GM19463 (cell line): ENCODE results near the gene CD248.
"Not testable (repeated sequence)": the region's sequence is repeated elsewhere in the genome, so short reads cannot be mapped to it uniquely, and the experiment has no call there.

Experiments used
- ATAC-seq: cut with Tn5 transposase; IDR thresholded peaks from one replicate; pipeline ENCODE4 v1.9.1; 2021; ENCODE audit warnings: mild to moderate bottlenecking, moderate library complexity; ENCODE audit not compliant: unreplicated experiment

The CD248 gene, protein sequence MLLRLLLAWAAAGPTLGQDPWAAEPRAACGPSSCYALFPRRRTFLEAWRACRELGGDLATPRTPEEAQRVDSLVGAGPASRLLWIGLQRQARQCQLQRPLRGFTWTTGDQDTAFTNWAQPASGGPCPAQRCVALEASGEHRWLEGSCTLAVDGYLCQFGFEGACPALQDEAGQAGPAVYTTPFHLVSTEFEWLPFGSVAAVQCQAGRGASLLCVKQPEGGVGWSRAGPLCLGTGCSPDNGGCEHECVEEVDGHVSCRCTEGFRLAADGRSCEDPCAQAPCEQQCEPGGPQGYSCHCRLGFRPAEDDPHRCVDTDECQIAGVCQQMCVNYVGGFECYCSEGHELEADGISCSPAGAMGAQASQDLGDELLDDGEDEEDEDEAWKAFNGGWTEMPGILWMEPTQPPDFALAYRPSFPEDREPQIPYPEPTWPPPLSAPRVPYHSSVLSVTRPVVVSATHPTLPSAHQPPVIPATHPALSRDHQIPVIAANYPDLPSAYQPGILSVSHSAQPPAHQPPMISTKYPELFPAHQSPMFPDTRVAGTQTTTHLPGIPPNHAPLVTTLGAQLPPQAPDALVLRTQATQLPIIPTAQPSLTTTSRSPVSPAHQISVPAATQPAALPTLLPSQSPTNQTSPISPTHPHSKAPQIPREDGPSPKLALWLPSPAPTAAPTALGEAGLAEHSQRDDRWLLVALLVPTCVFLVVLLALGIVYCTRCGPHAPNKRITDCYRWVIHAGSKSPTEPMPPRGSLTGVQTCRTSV

DNA sequence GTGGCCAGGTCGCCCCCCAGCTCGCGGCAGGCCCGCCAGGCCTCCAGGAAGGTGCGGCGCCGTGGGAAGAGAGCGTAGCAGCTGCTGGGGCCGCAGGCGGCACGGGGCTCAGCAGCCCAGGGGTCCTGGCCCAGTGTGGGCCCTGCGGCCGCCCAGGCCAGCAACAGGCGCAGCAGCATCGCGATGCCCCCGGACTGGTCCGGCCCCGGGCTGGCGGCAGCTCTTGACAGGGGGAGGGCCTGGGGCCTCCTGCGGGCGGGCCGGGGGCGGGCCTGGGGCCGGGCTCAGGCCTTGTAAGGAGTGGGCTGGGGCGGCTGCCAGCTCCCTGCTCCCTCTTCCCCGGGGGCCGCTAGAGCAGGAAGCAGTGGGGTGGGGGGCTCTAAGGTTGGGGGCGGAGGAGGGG lies at the start of gene CD248:
TSS of gene CD248 (minus strand) at position 196 of the 403 bp plus-strand sequence. CDS start at position 179, 17 bp downstream.
- no peak for ATAC-seq

DNA sequence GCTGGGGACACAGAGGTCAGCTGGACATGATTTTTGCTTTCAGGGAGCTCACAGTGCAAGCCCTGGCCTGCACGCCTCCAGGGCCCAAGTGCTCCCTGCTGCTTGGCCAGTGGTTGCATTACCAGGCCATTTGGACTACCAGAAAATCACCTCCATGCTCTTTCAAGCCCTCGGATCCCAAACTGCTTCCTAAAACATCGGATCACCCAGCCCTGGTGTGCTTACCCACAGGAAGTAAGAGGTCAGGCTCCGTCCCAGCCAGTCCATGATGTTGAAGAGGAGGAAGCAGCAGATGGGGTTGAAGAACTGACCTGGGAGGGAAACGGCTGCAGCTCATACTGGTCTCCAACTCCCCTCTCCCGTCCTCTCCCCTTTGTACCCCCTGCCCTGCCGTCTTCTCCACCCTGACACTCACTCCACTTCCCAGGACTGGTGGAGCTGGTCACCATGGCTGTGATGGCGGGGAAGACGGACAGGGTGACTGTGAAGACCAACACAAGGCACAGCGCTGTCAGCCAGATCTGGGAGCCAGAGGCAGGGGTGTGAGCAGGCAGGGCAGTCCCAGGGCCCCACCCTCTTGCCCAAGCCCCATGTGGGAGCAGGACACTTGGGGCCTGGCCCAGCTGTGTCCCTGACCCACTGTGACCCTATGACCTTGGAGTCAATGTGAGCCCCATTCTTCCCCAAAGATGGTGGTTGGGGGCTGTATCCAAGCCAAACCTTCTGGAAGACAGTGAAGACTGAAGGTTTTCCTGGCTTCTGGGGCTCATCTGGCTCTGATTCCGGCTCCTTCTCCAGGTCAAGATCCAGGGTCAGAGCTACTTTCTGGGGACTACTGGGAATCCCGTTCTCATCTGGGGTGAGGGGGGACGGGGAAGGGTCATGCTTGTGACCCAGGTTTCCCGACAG lies 49.1 kb upstream of the CD248 start:
- no peak for ATAC-seq

GRCh38 chr11:66365166-66365565 lies 48.3 kb upstream of the CD248 start:
- ATAC-seq, result no peak

DNA sequence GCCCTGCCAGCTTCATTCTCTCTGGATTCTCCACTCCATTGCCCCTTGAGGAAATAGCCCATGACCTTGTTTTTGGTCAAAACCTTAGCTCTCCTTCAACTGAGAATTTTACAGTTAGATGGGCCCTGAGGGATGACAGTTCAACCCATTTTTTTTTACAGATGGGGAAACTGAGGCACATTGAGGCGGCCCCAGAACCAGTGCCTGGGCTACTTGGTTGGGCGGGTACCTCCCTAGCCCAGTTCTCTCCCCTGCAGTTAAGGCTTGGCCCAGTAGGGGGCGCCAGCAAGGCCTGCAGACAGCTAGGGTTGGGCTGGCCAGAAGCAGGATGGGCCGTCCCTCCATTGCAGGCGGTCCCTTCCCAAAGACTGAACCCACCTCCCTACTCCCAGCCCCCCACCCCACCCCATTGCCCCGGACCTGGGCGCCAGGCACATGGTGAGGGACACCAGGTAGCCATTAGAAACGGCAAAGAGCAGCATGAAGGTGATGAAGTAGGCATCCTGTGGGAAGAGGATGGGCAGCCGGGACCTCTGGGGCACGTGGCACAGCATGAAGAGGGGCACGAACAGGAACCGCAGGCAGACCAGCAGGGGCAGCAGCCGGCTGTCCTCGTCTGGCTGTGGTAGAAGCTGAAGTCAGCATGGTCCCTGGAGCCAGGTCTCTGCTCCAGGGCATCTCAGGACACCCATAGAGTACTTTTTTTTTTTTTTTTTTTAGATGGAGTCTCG lies 47.1 kb upstream of the CD248 start:
- ATAC-seq, result no peak

DNA sequence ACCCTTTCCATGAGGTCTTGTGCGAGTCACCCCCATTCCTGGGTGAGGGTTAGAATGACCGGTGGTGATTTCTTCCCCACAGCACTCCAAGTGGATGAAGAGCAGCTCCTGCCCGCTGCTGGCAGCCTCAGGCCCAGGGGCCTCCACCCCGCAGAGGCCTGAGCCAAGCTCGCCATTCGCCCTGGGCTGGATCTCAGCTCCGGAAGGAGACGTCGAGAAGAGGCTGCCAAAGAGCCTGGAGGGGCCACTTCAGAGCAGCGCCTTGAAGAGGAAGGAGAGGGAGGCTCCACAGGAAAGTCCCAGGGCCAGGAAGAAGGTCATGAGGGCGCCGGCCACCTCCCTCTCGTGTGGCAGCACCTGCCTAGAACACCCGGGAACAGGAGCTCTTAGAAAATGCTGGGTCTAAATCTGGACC lies 46.4 kb upstream of the CD248 start:
- no peak for ATAC-seq

- ATAC-seq, result no peak
Observed at GRCh38 chr11:66362481-66363147, 45.8 kb upstream of the CD248 start.

DNA sequence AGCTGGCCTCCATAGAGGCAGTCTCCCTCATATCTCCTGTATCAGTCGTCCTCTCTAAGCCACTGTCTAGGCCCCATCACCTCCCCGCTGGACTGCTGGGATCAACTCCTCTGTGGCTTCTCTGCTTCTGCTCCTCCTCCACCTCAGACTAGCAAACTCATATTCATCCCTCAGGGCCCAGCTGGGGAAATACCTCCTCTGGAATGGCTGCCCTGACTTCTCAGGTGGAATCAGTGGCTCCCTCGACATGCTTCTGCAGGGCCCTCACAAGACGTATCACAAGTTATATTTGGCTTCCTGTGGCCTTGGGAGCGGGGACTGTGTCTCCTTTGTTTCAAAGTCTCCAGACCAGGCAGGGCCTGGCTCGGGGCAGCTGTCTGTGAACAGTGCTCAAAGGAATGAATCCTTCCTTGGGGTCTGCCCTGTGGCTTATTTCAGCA lies 44.7 kb upstream of the CD248 start:
- no peak for ATAC-seq

- ATAC-seq, result no peak
Observed at GRCh38 chr11:66360406-66361073, 43.7 kb upstream of the CD248 start.

DNA sequence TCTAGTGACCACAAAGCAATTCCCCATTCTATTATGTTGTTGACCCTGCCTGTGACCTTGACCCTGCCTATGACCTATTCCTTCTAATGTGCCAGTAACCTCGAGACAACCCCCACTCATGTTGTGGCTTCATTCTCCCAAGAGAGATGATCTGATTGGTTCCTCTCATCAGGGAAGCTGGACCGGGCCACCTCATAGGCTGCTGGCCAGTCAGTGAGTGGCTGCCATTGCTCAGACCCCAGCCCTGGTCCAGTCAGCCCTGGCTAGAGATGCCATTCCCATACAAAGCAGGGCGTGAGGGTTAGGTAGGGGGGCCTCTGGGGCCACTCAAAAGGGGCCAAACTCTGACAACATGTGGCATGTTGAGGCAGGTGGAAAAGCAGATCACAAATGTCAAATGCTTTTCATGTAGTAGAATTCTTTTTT lies 42.8 kb upstream of the CD248 start:
- no peak for ATAC-seq

GRCh38 chr11:66350560-66351235 lies 33.9 kb upstream of the CD248 start:
- ATAC-seq, result not testable (repeated sequence)

GRCh38 chr11:66349084-66349386 lies 32.2 kb upstream of the CD248 start:
- ATAC-seq, result no peak

DNA sequence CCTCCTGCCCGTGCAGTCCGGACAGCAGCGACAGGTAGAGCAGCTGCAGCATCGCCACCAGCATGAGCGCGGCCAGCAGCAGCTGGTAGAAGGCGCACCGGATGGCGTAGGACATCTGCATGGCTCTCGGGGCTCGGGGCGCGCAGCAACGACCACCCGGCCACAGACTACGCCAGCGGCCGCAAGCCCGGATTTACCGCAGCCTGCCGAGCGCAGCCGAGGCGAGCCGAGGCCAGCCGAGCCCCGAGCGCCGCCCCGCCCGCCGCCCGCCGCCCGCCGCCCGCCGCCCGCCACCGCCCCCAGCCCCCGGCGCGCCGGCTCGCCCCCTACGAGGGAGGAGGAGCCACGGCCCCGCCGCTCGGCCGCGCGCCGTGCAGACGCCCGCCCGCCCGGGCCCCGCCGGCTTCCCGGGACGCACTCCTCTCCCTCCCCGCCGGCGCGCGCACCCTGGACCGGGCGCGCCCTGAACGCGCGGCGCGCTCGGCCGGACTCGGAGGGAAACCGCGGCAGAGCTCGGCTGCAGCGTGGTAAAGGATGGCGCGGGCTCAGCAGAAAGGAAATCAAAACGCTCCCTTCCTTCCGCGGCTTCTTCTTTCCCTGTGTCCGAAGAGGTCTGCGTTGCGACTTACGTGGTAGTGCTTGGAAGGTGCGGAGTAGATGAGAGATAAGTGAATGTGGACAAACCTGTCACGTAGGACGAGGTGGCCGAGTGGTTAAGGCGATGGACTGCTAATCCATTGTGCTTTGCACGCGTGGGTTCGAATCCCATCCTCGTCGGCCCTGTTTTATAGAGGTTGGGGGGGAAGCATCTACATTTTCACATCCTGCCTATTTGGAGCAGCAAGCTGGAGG lies 30.8 kb upstream of the CD248 start, which contains the start of gene B4GAT1:
TSS of gene B4GAT1 (minus strand) at position 205 of the 852 bp plus-strand sequence. CDS start at position 121, 84 bp downstream.
- ATAC-seq, result peak; percentile 44

DNA sequence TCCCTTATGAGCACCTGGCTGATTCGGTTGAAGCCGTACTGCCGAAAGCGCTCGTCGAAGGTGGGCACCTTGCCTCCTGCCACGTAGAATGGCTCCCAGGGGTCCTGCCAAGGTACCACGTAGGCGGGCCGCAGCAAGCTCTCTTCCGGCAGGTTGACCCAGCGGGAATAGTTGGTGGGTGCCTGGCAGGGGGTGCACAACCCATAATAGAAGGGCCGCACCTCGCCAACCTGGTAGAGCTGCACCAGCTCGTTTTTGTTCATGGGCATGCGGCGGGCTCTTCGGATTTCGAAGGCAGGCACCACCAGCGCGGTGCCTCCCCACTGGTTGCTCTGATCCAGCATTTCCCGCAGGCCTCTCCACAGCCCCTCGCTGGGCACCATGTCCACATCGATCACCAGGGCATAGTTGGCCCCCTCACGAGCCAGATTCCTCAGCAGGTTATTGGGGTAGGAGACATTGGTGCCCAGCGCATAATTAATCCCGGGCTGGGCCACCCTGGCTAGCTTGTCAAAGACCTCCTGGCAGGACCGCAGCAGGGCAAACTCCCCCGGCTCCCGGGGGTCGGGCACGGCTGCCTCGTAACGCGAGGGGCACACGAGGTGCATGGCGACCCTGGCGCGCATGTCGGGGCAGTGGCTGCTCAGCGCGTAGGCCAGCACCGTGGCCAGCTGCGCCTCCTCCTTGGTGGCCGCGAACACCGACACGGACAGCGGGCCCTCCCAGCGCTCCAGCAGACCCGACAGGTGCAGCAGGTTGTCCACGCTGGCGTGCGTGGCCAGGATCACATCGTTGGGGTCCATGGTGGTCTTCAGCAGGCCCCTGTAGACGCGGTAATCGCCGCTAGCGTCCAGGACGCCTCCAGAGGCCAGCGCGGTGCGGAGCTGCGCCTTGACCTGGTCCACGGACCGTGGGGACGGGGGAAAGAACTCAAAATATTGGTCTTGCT lies 29.9 kb upstream of the CD248 start:
- ATAC-seq, result no peak

DNA sequence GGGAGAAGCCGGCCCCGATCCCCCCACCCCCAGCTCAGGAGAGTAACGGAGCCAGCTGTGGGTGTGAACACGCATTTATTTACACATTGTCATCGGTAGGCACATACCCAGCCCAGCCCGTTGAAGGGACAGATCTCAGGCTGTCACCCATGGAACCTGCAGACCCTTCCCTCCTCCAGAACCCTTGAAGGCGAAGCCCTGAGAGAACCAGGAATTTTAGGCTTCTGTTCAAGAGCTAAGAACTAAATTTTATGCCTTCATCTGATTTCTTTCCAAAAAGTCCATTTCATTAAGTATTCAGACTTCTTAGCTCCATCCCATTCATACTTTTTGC lies 28.4 kb upstream of the CD248 start:
- ATAC-seq, result no peak

DNA sequence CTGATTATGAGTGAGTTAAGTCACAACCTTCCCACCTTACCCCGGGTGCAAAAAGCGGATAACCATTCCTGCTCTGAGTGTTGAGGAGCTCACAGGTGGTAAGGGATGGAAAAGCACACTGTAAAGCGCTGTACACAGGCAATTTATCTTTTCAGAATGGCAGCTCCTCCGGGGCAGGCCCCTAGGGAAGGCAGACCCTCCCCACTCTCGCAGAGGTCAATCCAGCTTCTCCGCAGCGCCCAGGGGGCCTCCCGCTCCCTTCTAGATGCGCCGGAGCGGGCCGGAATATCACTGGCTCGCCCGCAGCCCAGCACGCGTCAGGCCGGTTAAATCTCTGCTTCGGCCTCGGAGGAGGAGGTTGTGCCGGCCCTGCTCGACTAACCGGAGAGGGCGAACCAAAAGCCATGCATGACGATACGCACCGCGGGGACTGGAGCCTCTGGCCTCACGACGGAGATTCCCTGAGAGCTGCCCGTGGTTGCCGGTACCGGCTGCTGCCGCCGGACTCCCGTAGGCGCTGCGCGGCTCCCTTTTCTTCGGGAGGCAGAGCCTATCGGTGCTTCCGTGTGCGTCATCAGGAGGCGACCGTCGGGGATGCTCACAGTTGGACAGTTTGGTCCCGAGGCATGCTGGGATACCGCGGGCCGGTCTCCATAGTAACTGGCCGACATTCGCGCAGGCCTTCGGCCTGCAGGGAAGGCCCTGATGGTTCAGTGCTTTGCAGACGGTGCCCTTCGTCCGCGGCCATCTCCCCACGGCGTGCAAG lies 27.9 kb upstream of the CD248 start, which contains the start of gene BRMS1:
TSS of gene BRMS1 (minus strand) at position 555 of the 766 bp plus-strand sequence. CDS start 2,870 bp downstream, outside the sequence.
- ATAC-seq, result peak; percentile 70

DNA sequence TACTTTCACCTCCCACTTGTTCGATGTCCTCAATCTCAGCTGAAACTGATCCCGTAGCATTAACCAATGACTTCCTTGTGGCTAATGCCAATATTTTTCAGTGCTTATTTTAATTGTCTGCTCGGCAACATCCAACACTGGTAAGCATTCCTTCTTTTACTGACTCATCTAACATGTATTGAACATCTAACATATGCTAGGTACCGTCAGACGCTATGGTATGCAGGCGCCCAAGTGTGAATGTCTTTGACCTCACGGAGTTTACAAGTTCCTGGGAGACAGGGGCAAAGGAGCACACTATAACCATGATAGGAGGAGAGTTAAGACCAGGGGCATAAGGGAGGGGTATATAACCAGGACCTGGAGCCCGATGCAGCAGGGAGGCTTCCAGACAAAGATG lies 26.3 kb upstream of the CD248 start:
- ATAC-seq, result no peak
